C4-2B (cell line): ENCODE data around the gene SP140.

Experiments used
- ZFX ChIP-seq: fragments of 450-650 bp; IDR thresholded peaks from 2 replicates; pipeline ENCODE4 v1.6.1; 2017
- TF ChIP-seq, protein P1 (sequence below): fragments of 450-650 bp; conservative IDR thresholded peaks from 2 replicates; pipeline ENCODE4 v1.5.1; 2017; ENCODE audit warnings: mild to moderate bottlenecking

DNA sequence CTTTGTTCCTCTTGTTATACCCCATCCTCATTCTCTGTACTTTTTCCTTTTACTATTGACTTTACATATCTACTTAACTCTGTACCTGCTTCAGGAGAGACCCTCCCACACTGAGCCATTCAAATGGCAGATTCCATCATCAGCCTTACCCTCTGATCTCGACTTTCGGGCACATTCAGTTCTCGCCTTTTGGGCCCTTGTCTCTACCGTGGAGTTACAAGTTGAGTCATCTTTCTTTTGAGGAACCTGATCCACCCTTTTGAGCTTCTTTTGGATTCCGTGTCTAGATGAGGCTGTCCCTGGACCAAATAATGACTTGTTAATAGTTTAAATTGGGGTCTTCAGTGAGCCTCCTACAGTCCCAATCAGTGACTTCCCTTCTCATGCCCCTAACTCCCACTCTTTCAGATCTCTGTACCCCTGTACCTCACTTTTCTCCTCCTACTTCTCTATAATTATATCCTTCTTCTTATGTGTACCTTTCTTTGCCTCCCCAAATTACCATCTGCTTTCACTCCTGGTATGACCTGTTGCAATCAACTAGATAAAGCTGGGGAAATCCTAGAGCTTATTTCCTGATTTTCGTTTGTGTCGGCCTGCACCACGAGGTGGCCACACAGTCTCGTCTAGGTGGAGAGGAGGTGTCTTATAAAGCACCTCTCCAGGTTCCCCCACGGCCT, 23.0 kb upstream of the SP140 start:
- TF ChIP-seq, protein P1, sequence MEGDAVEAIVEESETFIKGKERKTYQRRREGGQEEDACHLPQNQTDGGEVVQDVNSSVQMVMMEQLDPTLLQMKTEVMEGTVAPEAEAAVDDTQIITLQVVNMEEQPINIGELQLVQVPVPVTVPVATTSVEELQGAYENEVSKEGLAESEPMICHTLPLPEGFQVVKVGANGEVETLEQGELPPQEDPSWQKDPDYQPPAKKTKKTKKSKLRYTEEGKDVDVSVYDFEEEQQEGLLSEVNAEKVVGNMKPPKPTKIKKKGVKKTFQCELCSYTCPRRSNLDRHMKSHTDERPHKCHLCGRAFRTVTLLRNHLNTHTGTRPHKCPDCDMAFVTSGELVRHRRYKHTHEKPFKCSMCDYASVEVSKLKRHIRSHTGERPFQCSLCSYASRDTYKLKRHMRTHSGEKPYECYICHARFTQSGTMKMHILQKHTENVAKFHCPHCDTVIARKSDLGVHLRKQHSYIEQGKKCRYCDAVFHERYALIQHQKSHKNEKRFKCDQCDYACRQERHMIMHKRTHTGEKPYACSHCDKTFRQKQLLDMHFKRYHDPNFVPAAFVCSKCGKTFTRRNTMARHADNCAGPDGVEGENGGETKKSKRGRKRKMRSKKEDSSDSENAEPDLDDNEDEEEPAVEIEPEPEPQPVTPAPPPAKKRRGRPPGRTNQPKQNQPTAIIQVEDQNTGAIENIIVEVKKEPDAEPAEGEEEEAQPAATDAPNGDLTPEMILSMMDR = no peak
- no peak for TF ChIP-seq ZFX
